Measurements from ENCODE around the gene CD37.
"Not testable (repeated sequence)": the region's sequence is repeated elsewhere in the genome, so short reads cannot be mapped to it uniquely, and the experiment has no call there.

The CD37 gene

GRCh38 chr19:49348305-49349189 lies 13.3 kb downstream of the CD37 start:
- DNase-seq = no peak

GRCh38 chr19:49349567-49349966 lies 14.4 kb downstream of the CD37 start:
- DNase-seq = no peak

GRCh38 chr19:49355909-49356353 lies 20.7 kb downstream of the CD37 start:
- no peak for DNase-seq

- DNase-seq = no peak
These were observed 21.2 kb downstream of the CD37 start for GRCh38 chr19:49356382-49356781.

GRCh38 chr19:49357186-49357585 lies 22.0 kb downstream of the CD37 start:
- DNase-seq = no peak

- no peak for DNase-seq
These were observed 24.9 kb downstream of the CD37 start for GRCh38 chr19:49359851-49360820.

GRCh38 chr19:49361438-49362047 lies 26.3 kb downstream of the CD37 start:
- peak; percentile 40 for DNase-seq

- no peak for DNase-seq
These were observed 27.1 kb downstream of the CD37 start, which contains the start of gene TEAD2 for GRCh38 chr19:49362048-49362928. Gene TEAD2 (minus strand): TSS chr19:49362416. CDS start chr19:49360075, 2,341 bp downstream.

GRCh38 chr19:49362929-49363267 lies 27.7 kb downstream of the CD37 start:
- DNase-seq = no peak

- peak; percentile 86 for DNase-seq
These were observed 28.3 kb downstream of the CD37 start, which contains the start of gene DKKL1 for GRCh38 chr19:49363268-49364082. Gene DKKL1 (plus strand): TSS chr19:49363877. CDS start chr19:49363999, 122 bp downstream.

- no peak for DNase-seq
These were observed 29.0 kb downstream of the CD37 start for GRCh38 chr19:49364083-49364737.

- no peak for DNase-seq
These were observed 30.9 kb downstream of the CD37 start for GRCh38 chr19:49366110-49366509.

GRCh38 chr19:49368711-49369358 lies 33.6 kb downstream of the CD37 start:
- no peak for DNase-seq

- DNase-seq = no peak
These were observed 36.0 kb downstream of the CD37 start for GRCh38 chr19:49371184-49371583.

- not testable (repeated sequence) for DNase-seq
These were observed 38.0 kb downstream of the CD37 start for GRCh38 chr19:49373174-49373573.

- no peak for DNase-seq
These were observed 39.6 kb downstream of the CD37 start for GRCh38 chr19:49374665-49375434.

GRCh38 chr19:49378512-49378911 lies 43.3 kb downstream of the CD37 start:
- no peak for DNase-seq

- no peak for DNase-seq
These were observed 45.2 kb downstream of the CD37 start for GRCh38 chr19:49380391-49380790.

- no peak for DNase-seq
These were observed 47.4 kb downstream of the CD37 start for GRCh38 chr19:49382639-49383038.
